Stimulated activated CD8-positive, alpha-beta memory T cell treated with anti-CD3 and anti-CD28 coated beads, Interleukin-7, amount 100 ng/mL, for 4 hours (primary cell): ENCODE measurements around the gene SMARCD1.

Experiments
- DNase-seq, 2 donors: peaks; one replicate each; pipeline ENCODE4 v3.0.0-alpha.2; 2020; ENCODE audit warnings: low read depth in 2 of 2

Gene SMARCD1

DNA sequence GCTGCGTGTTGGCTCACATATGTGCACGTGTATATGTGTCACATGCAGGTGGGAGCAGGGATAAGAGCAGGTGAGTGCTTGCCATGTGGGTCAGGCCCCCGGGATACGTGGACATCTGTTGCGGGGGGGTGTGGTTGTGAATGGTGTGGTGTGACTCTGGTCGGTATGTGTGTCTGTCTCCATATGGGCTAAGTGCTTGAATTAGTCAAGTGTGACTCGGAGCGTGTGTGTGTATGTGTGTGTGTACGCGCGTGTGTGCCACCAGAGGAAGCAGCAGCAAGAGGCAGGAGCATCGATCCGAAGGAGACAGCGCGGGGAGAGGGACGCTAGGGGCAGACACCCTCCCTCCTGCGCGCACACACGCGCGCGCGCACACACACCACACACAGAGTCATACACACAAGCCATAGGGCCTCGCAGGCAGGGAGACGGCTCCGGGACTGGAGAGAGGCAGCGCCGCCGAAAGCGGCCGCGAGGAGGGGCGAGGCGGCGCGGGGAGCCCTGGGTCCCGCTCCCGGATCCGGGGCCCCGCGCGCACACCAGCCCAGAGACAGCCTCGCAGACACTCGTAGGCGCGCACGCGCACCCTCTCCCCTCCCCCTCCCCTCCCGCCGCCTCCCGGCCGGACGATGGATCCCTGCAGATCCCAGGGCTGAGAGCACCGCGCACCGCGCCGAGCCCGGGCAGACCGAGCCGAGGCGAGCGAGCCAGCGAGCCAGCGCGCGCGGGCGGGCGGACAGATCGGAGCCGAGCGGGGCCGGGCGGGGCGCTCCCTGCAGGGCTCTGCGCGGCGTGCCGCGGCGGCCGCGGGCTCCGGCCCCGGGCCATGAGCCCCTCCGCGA is 27.9 kb upstream of the SMARCD1 start, which contains the start of gene ASIC1:
ASIC1 (plus strand) TSS at position 597 of the 842 bp plus-strand sequence. CDS start 1,171 bp downstream, outside the sequence.
- DNase-seq: peak in 1 of 2 donors; percentile 40

- no peak for DNase-seq
Measured at GRCh38 chr12:50057896-50058670, 27.1 kb upstream of the SMARCD1 start.

- no peak for DNase-seq
Measured at GRCh38 chr12:50058743-50059312, 26.3 kb upstream of the SMARCD1 start.

GRCh38 chr12:50059440-50060119 is 25.6 kb upstream of the SMARCD1 start:
- peak; percentile 40 to 73 for DNase-seq

DNA sequence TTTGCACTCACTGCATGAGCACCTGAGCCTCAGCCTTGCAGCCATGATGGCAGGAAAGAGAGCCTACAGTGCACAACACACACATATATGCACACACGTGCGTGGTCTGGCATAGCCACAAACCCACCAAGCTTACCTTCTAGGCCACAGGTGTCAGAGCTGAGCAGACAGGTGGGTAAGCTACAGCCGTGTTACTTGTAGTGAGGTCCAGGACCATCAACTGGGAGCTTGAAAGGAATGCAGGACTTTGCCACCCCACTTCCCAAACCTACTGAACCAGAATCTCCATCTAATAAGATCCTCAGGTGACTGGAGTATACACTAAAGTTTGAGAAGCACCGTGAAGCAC is 25.0 kb upstream of the SMARCD1 start:
- DNase-seq: no peak

DNA sequence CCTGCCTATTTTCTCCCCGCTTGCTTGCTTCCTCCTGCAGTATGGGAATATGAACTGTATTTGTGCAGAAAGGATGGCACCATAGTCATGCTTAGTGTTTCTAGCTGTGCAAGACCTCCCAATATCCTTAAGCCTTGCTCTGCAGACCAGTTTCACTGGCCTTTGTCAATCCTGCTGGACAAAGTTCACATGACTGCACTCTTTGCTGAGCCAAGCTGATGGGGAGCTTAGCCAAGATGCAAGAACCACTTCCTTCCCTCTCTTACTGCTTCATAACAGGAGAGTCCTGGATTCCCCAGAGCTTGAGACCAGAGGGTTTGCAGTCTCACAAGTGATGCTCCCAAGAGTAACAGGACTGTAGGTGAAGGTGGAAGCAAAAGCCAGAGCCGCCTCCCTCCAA is 24.0 kb upstream of the SMARCD1 start:
- no peak for DNase-seq

GRCh38 chr12:50061946-50062686 is 23.0 kb upstream of the SMARCD1 start:
- DNase-seq: no peak

DNA sequence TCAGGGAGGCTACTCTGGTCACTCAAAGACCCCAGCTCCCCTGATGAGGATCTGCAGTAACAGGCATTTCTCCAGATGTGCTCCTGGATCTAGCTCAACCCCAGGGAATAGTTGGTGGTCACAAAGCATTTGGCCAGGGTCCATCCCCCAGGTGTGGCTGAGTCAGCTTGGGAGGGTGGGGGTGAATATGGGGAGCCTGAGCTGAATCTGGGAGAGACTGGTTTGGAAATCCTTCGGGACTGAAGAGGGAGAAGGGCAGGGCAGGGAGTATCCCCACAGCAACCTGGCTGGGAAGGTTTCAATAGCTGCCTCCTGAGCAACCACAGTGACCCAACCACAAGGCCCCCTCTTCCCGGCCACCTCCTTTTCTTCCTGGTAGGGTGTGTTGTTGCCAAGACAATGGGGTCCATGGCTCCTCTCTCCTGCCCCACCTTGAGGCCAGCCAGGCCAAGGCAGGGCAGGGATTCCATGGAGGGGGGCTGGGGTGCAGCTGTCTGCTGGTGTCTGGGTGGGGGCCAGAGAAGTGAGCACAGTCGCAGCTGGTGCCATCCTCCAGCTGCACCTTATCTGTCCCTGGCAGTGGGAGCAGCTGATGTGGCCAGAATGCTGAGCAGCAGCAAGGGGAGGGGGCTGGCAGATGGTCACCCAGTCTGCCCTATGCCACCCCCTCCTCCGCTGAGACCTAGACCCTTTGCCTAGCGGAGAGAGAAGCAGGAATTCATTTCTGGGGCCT is 22.2 kb upstream of the SMARCD1 start:
- DNase-seq: no peak

GRCh38 chr12:50065726-50066310 is 19.3 kb upstream of the SMARCD1 start:
- DNase-seq: no peak

GRCh38 chr12:50066402-50066801 is 18.7 kb upstream of the SMARCD1 start:
- no peak for DNase-seq

- DNase-seq: no peak
Measured at GRCh38 chr12:50069069-50069468, 16.1 kb upstream of the SMARCD1 start.

DNA sequence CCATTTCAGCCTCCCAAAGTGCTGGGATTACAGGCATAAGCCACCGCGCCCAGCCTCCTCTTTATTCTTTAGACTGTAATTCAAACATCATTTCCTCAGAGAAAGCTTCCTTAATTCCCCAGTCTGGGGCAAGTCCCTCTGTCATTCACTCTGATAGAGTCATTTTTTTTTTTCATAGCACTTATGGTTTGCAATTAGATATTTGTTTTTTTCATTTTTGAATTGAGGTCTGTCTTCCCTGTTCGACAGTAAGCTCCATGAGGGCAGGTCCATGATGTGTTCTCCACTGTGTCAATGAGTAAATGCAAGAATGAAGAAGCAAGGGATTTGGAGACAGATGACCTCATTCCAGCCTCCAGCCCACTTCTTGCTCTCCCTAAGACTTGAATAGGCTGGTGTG is 15.6 kb upstream of the SMARCD1 start:
- DNase-seq: no peak

DNA sequence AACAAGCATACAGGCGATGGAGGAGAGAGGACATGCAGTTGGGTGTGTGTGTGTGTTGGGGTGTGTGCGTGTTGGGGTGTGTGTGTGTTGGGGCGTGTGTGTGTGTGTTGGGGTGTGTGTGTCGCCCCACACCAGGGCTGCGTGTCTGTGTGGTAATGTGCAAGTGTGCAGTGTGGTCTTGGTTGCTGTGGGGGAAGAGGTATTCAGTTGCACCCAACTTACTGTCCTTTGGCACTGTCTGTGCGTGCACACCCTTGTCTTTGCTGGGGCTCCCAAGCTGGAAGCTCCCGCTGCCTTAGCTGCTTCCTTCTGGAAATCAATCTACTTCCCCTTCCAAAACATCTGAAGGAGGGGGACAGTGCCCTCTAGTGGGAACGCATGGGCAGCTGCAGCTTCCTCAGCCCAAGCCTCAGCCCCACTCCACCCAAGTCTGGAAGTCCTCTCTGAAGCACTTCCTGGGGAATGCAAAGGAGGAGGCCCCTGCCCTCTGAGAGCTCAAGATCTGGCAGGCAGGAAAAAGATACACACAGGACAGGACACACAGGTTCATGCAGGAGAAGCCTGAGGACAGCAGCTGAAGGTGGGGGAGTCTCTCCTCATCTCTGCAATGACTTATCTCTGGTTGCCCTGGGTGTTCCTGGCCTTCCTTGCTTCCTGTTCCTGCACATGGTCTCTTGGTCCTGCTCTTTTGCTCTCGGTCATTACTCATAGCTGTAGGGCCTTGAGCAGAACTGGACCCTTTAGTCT is 14.7 kb upstream of the SMARCD1 start:
- DNase-seq: peak in 1 of 2 donors; percentile 21

DNA sequence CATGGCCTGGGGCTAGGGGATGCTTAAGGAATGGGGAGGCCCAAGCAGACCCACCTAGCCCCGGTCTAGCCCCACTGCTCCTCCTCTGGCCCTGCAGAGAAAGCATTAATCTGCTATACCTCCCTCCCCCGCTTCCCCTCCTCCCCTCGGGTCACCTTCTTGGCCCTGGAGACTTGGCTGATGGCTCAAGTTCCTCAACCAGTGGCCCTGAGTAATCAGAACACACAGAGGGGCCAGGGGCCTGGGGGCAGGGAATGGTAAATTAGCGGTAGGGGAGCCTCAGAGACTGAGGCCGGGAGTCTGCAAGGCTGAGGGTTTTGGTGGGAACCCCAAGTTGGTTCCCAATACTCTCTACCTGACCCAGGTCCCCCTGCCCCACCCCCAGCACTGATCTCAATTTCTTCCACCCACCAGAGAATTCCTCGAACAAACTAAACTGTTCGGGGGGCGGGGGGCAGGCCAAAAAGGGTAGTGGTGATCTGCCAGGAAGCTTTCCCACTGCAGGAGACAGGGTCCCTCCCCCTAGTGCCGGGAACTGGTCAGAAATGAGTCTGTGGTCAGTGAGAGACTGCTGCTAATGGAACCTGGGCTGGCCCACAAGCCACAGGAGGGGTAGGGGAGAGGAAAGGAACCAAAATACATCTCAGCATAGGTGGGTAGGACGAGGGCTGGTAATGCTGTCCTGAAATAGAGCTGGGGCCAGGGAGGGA is 12.8 kb upstream of the SMARCD1 start:
- DNase-seq: no peak

DNA sequence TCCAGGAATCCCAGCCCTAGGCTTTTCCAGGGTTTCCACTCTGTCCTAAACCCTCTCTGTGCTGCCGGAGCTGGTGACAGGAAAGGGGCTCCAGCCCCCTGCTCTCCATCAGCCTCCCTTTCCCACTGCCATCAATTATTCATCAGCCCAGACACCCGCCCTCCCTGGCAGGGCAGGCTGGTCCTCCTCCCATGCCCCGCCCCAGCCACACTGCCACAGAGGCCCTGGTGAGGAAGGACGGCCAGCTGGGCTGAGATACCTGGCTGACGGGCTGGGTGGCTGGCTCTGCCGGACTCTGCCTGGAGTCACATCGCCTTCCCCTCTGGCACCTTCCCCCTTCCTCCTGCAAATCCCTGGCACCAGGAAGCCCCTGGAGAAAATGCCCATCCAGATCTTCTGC is 11.9 kb upstream of the SMARCD1 start:
- no peak for DNase-seq

GRCh38 chr12:50073712-50074111 is 11.4 kb upstream of the SMARCD1 start:
- DNase-seq: no peak

- DNase-seq: peak; percentile 58 to 63
Measured at GRCh38 chr12:50074936-50075807, 10.0 kb upstream of the SMARCD1 start.

DNA sequence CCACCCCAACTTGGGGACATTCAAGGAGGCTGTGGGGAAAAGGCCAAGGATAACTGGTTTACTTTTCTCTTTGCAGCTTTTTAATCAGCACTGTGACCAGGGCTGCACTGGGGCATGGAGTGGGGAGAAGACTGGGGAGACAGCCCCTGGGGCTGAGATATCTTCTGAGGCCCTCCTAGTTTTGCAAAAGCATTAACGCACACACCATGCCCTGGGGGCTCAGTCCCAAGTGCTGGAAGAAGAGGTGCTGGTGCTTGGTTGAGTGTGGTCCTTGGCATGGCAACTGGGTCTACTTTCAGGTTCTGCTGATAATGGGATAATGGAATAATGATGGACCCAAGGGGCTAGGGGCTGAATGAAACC is 9.4 kb upstream of the SMARCD1 start:
- no peak for DNase-seq
